Upper lobe of left lung (tissue), 6 donors: ENCODE results near the gene DCAF16. TPM values are rescaled to one million over a fixed set of nuclear protein-coding genes. Genes with fewer than 3 reads are reported as not detected.

Source experiments
- ATAC-seq, 2 donors: fragments of 200-7000 bp; cut with Tn5 transposase; one replicate each; pipeline ENCODE4 v1.9.1; 2022; ENCODE audit warnings: mild to moderate bottlenecking in 2 of 2, moderate library complexity in 2 of 2; ENCODE audit not compliant: low FRiP score in 2 of 2
- DNase-seq, 2 donors: peaks; one replicate each; pipeline ENCODE4 v3.0.0-alpha.2; 2019 to 2020
- H3K27ac ChIP-seq, 4 donors: fragments of 200-600 bp; sonication (generic); one replicate each; pipeline ENCODE4 v1.5.1; 2016 to 2019
- H3K27me3 ChIP-seq, 4 donors: fragments of 200-600 bp; sonication (generic); one replicate each; pipeline ENCODE4 v1.5.1; 2017 to 2019
- H3K36me3 ChIP-seq, 4 donors: fragments of 200-600 bp; sonication (generic); one replicate each; pipeline ENCODE4 v1.5.1; 2016 to 2019
- H3K4me1 ChIP-seq, 4 donors: fragments of 200-600 bp; sonication (generic); one replicate each; pipeline ENCODE4 v1.5.1; 2018 to 2019
- H3K4me3 ChIP-seq, 4 donors: fragments of 200-600 bp; sonication (generic); one replicate each; pipeline ENCODE4 v1.5.1; 2017 to 2019; ENCODE audit warnings: mild to moderate bottlenecking in 2 of 4, moderate library complexity in 1 of 4
- H3K9me3 ChIP-seq, 4 donors: fragments of 200-600 bp; sonication (generic); one replicate each; pipeline ENCODE4 v1.5.1; 2018 to 2019
- EP300 ChIP-seq, 4 donors: sonication (generic); formaldehyde crosslinking; IDR thresholded peaks; one replicate each; pipeline ENCODE4 v1.5.1; 2017; ENCODE audit warnings: antibody characterized with exemption in 4 of 4, control low read depth in 2 of 4
- POLR2A ChIP-seq, 4 donors: fragments of 450-650 bp; IDR thresholded peaks; one replicate each; pipeline ENCODE4 v1.5.1; 2016 to 2017; ENCODE audit warnings: antibody characterized with exemption in 4 of 4, mild to moderate bottlenecking in 2 of 4
- POLR2AphosphoS5 ChIP-seq, 2 donors: sonication (generic); formaldehyde crosslinking; IDR thresholded peaks; one replicate each; pipeline ENCODE4 v1.5.1; 2017; ENCODE audit warnings: antibody characterized with exemption in 2 of 2
- WGBS, 2 donors: methylation state at CpG; one replicate each; pipeline ENCODE4 v1.1.5; 2017 to 2018; 5-methylcytosine and 5-hydroxymethylcytosine counted together
- total RNA-seq, 6 donors: library from RNA; depleted of rRNA in 4 of 6; stranded (reverse); fragments of >200 nt in 4 of 6; gene quantifications; one replicate each; pipeline versions ENCODE4 v1.1.0 to v1.2.1, GENCODE V29; 2016 to 2021
- TF ChIP-seq, protein P1 (sequence below), 6 experiments: fragments of 450-650 bp in 4 of 6; fragments of 200-600 bp in 2 of 6; sonication (generic) in 2 of 6; IDR thresholded peaks; one replicate each; pipeline ENCODE4 v1.5.1; 2016 to 2019; ENCODE audit warnings: antibody characterized with exemption in 6 of 6
- donor health status: DM: no; HTN: no; CAD: no; lungs with moderate emphysema.
- donor health status: DM: no; HTN: yes; CAD: no; lungs with severe emphysema.

Gene DCAF16
- total RNA-seq, 6 donors from 2014 or later: 16.1 to 35.9 (median 21.8) TPM

- no peak for ATAC-seq
- peaks cover 6 to 34% (median 24%) of the 10 kb centered on the region in 4 donors for H3K36me3 ChIP-seq
- TF ChIP-seq EP300 (IDR thresholded peaks at IDR 0.05) (no peak), POLR2AphosphoS5 (IDR thresholded peaks at IDR 0.05) (no peak), POLR2A (IDR thresholded peaks at IDR 0.05) (no peak)
- TF ChIP-seq, protein P1, sequence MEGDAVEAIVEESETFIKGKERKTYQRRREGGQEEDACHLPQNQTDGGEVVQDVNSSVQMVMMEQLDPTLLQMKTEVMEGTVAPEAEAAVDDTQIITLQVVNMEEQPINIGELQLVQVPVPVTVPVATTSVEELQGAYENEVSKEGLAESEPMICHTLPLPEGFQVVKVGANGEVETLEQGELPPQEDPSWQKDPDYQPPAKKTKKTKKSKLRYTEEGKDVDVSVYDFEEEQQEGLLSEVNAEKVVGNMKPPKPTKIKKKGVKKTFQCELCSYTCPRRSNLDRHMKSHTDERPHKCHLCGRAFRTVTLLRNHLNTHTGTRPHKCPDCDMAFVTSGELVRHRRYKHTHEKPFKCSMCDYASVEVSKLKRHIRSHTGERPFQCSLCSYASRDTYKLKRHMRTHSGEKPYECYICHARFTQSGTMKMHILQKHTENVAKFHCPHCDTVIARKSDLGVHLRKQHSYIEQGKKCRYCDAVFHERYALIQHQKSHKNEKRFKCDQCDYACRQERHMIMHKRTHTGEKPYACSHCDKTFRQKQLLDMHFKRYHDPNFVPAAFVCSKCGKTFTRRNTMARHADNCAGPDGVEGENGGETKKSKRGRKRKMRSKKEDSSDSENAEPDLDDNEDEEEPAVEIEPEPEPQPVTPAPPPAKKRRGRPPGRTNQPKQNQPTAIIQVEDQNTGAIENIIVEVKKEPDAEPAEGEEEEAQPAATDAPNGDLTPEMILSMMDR (IDR thresholded peaks at IDR 0.05): no peak
- H3K4me3 ChIP-seq: no peak overlapping the region
- peaks cover 28 to 36% (median 31%) of the 10 kb centered on the region in 4 donors for H3K4me1 ChIP-seq
- DNase-seq: no peak
- no peak overlapping the region for H3K27ac ChIP-seq
- H3K9me3 ChIP-seq: no peaks in the 10 kb centered on the region
- H3K27me3 ChIP-seq: no peaks in the 10 kb centered on the region
- WGBS, 2 donors: 86 to 93% methylated on average over 3 of the region's 3 CpGs
These were observed 4.9 kb downstream of the DCAF16 start for GRCh38 chr4:17805580-17806155.

GRCh38 chr4:17797808-17798207 lies 12.7 kb downstream of the DCAF16 start:
- no peak for TF ChIP-seq POLR2AphosphoS5 (IDR thresholded peaks at IDR 0.05)
- no peak for TF ChIP-seq POLR2A (IDR thresholded peaks at IDR 0.05)
- TF ChIP-seq EP300 (IDR thresholded peaks at IDR 0.05): no peak
- TF ChIP-seq, protein P1 (IDR thresholded peaks at IDR 0.05): no peak
- no peak overlapping the region for H3K27ac ChIP-seq
- peaks cover 0 to 36% (median 6%) of the 10 kb centered on the region in 4 donors for H3K36me3 ChIP-seq
- no peak overlapping the region for H3K4me3 ChIP-seq
- H3K27me3 ChIP-seq: no peaks in the 10 kb centered on the region
- WGBS, 2 donors: 95 to 97% methylated on average over 1 of the region's 1 CpG
- H3K9me3 ChIP-seq: no peaks in the 10 kb centered on the region
- no peaks in the 10 kb centered on the region for H3K4me1 ChIP-seq
- ATAC-seq (no peak), DNase-seq (no peak)

GRCh38 chr4:17794730-17795129 lies 15.8 kb downstream of the DCAF16 start:
- H3K4me3 ChIP-seq: no peak overlapping the region
- H3K4me1 ChIP-seq: no peaks in the 10 kb centered on the region
- 64 to 66% methylated on average over 1 of the region's 1 CpG for WGBS, 2 donors
- ATAC-seq (no peak), DNase-seq (no peak)
- H3K36me3 ChIP-seq: peaks cover 0 to 18% (median 4%) of the 10 kb centered on the region in 4 donors
- no peaks in the 10 kb centered on the region for H3K27me3 ChIP-seq
- no peak for TF ChIP-seq POLR2A (IDR thresholded peaks at IDR 0.05)
- TF ChIP-seq, protein P1 (IDR thresholded peaks at IDR 0.05): no peak
- TF ChIP-seq EP300 (IDR thresholded peaks at IDR 0.05): no peak
- no peak for TF ChIP-seq POLR2AphosphoS5 (IDR thresholded peaks at IDR 0.05)
- H3K27ac ChIP-seq: no peak overlapping the region
- no peaks in the 10 kb centered on the region for H3K9me3 ChIP-seq

DNA sequence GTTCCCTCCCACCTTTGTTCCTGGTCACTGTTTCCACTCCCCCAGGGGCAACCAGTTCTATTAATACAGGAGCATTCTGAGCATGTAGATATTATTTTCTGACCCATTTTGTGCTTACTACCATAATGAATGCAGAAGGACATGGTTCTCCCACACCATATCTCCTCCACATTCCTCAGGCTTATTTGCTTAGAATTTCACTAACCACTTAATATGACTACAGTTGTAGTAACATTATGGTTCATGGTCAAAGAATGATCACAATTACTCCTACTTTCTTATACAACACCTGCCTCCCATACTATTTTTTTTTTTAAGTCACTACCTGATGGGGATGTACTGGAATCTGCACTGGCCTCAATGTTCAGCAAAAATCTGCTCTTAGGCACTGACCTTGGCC lies 21.6 kb downstream of the DCAF16 start:
- H3K36me3 ChIP-seq: peaks cover 0 to 6% (median 3%) of the 10 kb centered on the region in 4 donors
- ATAC-seq (no peak), DNase-seq (no peak)
- H3K9me3 ChIP-seq: no peaks in the 10 kb centered on the region
- no peaks in the 10 kb centered on the region for H3K27me3 ChIP-seq
- H3K4me1 ChIP-seq: no peaks in the 10 kb centered on the region
- TF ChIP-seq, protein P1 (IDR thresholded peaks at IDR 0.05): no peak
- TF ChIP-seq POLR2A (IDR thresholded peaks at IDR 0.05) (no peak), EP300 (IDR thresholded peaks at IDR 0.05) (no peak), POLR2AphosphoS5 (IDR thresholded peaks at IDR 0.05) (no peak)
- no peak overlapping the region for H3K27ac ChIP-seq
- no peak overlapping the region for H3K4me3 ChIP-seq

DNA sequence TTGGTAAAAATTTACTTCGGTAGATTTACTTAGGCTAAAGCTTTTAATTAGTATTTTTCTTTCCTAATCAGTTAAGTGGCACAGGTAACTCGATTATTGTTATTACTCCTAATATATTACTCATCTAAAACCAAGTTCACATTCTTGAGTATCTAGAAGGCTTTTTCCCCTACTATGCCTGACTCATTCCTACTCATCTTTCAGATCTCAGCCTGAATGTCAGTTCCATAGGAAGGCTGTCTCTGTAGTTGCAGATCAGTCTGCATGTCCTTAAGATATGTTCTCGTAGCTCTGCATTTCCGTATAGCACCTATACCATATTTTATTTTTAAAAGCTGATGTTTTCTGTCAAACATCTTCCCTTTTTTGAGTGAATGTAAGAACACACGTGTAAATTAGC lies 23.2 kb downstream of the DCAF16 start:
- WGBS, 2 donors: 89 to 93% methylated on average over 5 of the region's 5 CpGs
- H3K27me3 ChIP-seq: no peaks in the 10 kb centered on the region

More for the DNA sequence above, 23.2 kb downstream of the DCAF16 start:
- Histone ChIP-seq H3K36me3 (peaks cover 0 to 6% (median 0%) of the 10 kb centered on the region in 4 donors), H3K4me3 (no peak overlapping the region), H3K9me3 (no peaks in the 10 kb centered on the region), H3K4me1 (no peaks in the 10 kb centered on the region), H3K27ac (no peak overlapping the region)
- no peak for TF ChIP-seq POLR2AphosphoS5 (IDR thresholded peaks at IDR 0.05)
- TF ChIP-seq, protein P1 (IDR thresholded peaks at IDR 0.05): no peak
- no peak for TF ChIP-seq POLR2A (IDR thresholded peaks at IDR 0.05)
- TF ChIP-seq EP300 (IDR thresholded peaks at IDR 0.05): no peak
- ATAC-seq (no peak), DNase-seq (no peak)
